Breast epithelium (tissue), 3 donors: Measurements from ENCODE around the gene KRT8.

Experiments used
- POLR2A ChIP-seq: fragments of 450-650 bp; IDR thresholded peaks from one replicate; pipeline ENCODE4 v1.6.1; 2016; ENCODE audit warnings: antibody characterized with exemption, mild to moderate bottlenecking, moderate library complexity
- POLR2AphosphoS5 ChIP-seq, 3 donors: sonication (generic); formaldehyde crosslinking; IDR thresholded peaks; one replicate each; pipeline ENCODE4 v1.6.1; 2017; ENCODE audit warnings: antibody characterized with exemption in 3 of 3
- TF ChIP-seq, protein P1 (sequence below), 3 donors: fragments of 450-650 bp; IDR thresholded peaks; one replicate each; pipeline ENCODE4 v1.5.1; 2016 to 2017; ENCODE audit warnings: antibody characterized with exemption in 3 of 3, mild to moderate bottlenecking in 3 of 3, moderate library complexity in 3 of 3

DNA sequence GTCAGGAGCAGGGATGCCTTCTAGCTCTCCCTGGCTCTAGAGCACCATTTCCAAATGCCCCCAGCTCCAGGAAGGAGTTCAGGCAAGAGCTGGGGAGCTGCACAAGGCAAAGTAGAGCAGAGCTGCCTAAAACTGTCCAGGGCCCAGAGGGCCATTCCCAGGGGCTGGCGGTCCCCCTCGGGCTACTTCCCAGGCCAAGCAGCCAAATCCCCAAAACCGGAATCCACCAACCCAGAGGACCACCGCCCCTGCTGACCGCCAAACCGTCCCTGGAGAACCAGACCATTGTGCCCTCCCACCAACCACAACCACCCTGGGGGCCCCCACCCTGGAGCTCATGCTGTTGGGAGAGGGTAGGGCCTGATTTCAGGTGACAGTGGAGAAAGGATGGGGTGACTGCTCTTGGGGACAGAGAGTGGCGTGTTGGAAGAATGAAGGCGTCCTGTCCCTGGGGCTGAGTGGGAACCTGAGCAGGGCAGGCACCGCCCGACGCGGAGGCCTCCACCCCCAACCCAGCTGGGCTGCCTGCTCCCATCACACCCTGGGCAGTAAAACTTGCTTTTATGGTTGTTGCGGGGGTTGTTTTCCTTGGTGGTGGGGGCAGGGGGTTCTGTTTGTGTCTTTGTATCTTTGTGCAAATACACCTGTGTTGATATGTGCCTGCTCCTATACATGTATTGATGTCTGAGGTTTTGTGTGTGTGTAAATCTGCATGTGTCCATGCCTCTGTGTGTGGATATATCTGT, 32.1 kb downstream of the KRT8 start:
- TF ChIP-seq POLR2A = no peak
- TF ChIP-seq, protein P1, sequence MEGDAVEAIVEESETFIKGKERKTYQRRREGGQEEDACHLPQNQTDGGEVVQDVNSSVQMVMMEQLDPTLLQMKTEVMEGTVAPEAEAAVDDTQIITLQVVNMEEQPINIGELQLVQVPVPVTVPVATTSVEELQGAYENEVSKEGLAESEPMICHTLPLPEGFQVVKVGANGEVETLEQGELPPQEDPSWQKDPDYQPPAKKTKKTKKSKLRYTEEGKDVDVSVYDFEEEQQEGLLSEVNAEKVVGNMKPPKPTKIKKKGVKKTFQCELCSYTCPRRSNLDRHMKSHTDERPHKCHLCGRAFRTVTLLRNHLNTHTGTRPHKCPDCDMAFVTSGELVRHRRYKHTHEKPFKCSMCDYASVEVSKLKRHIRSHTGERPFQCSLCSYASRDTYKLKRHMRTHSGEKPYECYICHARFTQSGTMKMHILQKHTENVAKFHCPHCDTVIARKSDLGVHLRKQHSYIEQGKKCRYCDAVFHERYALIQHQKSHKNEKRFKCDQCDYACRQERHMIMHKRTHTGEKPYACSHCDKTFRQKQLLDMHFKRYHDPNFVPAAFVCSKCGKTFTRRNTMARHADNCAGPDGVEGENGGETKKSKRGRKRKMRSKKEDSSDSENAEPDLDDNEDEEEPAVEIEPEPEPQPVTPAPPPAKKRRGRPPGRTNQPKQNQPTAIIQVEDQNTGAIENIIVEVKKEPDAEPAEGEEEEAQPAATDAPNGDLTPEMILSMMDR (IDR thresholded peaks at IDR 0.05) = no peak
- TF ChIP-seq POLR2AphosphoS5 (IDR thresholded peaks at IDR 0.05) = no peak
